HCT116 (cell line): ENCODE data around the gene OR51B5. TPM values are rescaled to one million over a fixed set of nuclear protein-coding genes. Genes with fewer than 3 reads are reported as not detected.

ENCODE experiments used
- ATAC-seq: fragments of 200-7000 bp; cut with Tn5 transposase; 2 replicates; pipeline ENCODE4 v1.9.1; 2020; ENCODE audit warnings: mild to moderate bottlenecking, moderate library complexity
- BruUV-seq: library from RNA; stranded (reverse); fragments of 400-500 nt; replicated peaks from 2 replicates; lab custom pipeline; 2021; lab: Mats Ljungman, UMichigan
- CTCF ChIA-PET: fragments of 300-600 bp; sonication (Branson Sonifier 250); formaldehyde crosslinking; loops from one replicate; lab custom pipeline; 2021; ENCODE audit warnings: antibody characterized with exemption; lab: Charles Lee
- POLR2A ChIA-PET: fragments of 300-600, 350-600 bp; sonication (Branson Sonifier 250); formaldehyde crosslinking; loops from one replicate; lab custom pipeline; 2021; ENCODE audit warnings: antibody characterized with exemption; lab: Charles Lee
- RAD21 ChIA-PET, 2 experiments: fragments of 300-600 bp; sonication (Branson Sonifier 250); formaldehyde crosslinking; loops; one replicate each; lab custom pipeline; 2023; ENCODE audit warnings: low total read pairs in 2 of 2; ENCODE audit not compliant: uncharacterized antibody in 2 of 2, unreplicated experiment in 2 of 2, low non-redundant PET in 1 of 2; lab: Charles Lee
- DNase-seq: peaks from one replicate; pipeline ENCODE4 v3.0.0-alpha.2; 2010; ENCODE audit warnings: low read depth, low spot score
- H2AFZ ChIP-seq: fragments of 200-600 bp; shearing (Covaris generic), sonication (generic); 2 replicates; pipeline ENCODE4 v1.6.1; 2017; ENCODE audit warnings: low read depth, mixed run types, mixed read lengths, antibody characterized with exemption, low read length; ENCODE audit not compliant: poor library complexity, severe bottlenecking
- H3K27ac ChIP-seq: 2 replicates; pipeline ENCODE4 v1.5.1; 2012; ENCODE audit warnings: low read depth, low read length
- H3K27me3 ChIP-seq: fragments of 200-600 bp; sonication (generic); 2 replicates; pipeline ENCODE4 v1.6.1; 2016; ENCODE audit warnings: mixed run types, low read length, mixed read lengths; ENCODE audit not compliant: insufficient read depth
- H3K36me3 ChIP-seq, 2 experiments: fragments of 200-500 bp in 1 of 2; fragments of 200-600 bp in 1 of 2; sonication (Bioruptor generic) in 1 of 2; sonication (generic) in 1 of 2; 2 replicates each; pipeline versions ENCODE4 v1.5.1 to v1.6.1; 2014 to 2016; ENCODE audit warnings: low read length in 2 of 2, inconsistent platforms in 1 of 2, mixed read lengths in 1 of 2, mixed run types in 1 of 2; ENCODE audit not compliant: insufficient read depth in 2 of 2, control insufficient read depth in 1 of 2
- H3K4me1 ChIP-seq, 2 experiments: fragments of 200-600 bp in 1 of 2; sonication (generic) in 1 of 2; 2 replicates each; pipeline versions ENCODE4 v1.5.1 to v1.6.1; 2012 to 2017; ENCODE audit warnings: low read length in 2 of 2, inconsistent platforms in 1 of 2, mild to moderate bottlenecking in 1 of 2, mixed read lengths in 1 of 2, mixed run types in 1 of 2, moderate library complexity in 1 of 2; ENCODE audit not compliant: insufficient read depth in 2 of 2, control insufficient read depth in 1 of 2
- H3K4me2 ChIP-seq: fragments of 200-600 bp; sonication (generic); 2 replicates; pipeline ENCODE4 v1.6.1; 2017; ENCODE audit warnings: mixed run types, low read length, mixed read lengths
- H3K4me3 ChIP-seq, 2 experiments: fragments of 200-600 bp in 1 of 2; sonication (generic) in 1 of 2; replicated peaks in 1 of 2; 2 replicates each; pipeline ENCODE4 v1.5.1; 2011 to 2016; ENCODE audit warnings: low read length in 2 of 2, control low read depth in 1 of 2, low read depth in 1 of 2, mild to moderate bottlenecking in 1 of 2, mixed read lengths in 1 of 2, mixed run types in 1 of 2
- H3K79me2 ChIP-seq: fragments of 200-600 bp; sonication (generic); 2 replicates; pipeline ENCODE4 v1.6.1; 2017; ENCODE audit warnings: mild to moderate bottlenecking, mixed run types, low read length, moderate library complexity, mixed read lengths; ENCODE audit not compliant: insufficient read depth
- H3K9ac ChIP-seq: fragments of 200-600 bp; sonication (generic); 2 replicates; pipeline ENCODE4 v1.6.1; 2016; ENCODE audit warnings: low read length, mixed read lengths
- H3K9me2 ChIP-seq: fragments of 200-600 bp; sonication (generic), shearing (Covaris generic); 2 replicates; pipeline ENCODE4 v1.6.1; 2017; ENCODE audit warnings: mixed run types, mild to moderate bottlenecking, moderate library complexity; ENCODE audit not compliant: insufficient read depth
- H3K9me3 ChIP-seq, 2 experiments: fragments of 200-500 bp in 1 of 2; fragments of 200-600 bp in 1 of 2; sonication (Bioruptor generic) in 1 of 2; sonication (generic) in 1 of 2; 2 replicates each; pipeline ENCODE4 v1.6.1; 2014 to 2017; ENCODE audit warnings: low read length in 2 of 2, mixed read lengths in 2 of 2, inconsistent platforms in 1 of 2, low read depth in 1 of 2, mild to moderate bottlenecking in 1 of 2, mixed run types in 1 of 2, moderate library complexity in 1 of 2; ENCODE audit not compliant: control insufficient read depth in 1 of 2, insufficient read depth in 1 of 2
- H4K20me1 ChIP-seq: fragments of 200-600 bp; sonication (generic), shearing (Covaris generic); 2 replicates; pipeline ENCODE4 v1.6.1; 2017; ENCODE audit warnings: mixed run types, mild to moderate bottlenecking, moderate library complexity; ENCODE audit not compliant: insufficient read depth
- ATF3 ChIP-seq: IDR thresholded peaks from 2 replicates; pipeline ENCODE4 v1.6.1; 2012
- CTCF ChIP-seq, 3 experiments: fragments of 200-600 bp in 1 of 3; sonication (generic) in 1 of 3; IDR thresholded peaks in 2 of 3; conservative IDR thresholded peaks in 1 of 3; 2 replicates each; pipeline ENCODE4 v1.5.1; 2012 to 2017; ENCODE audit warnings: low read depth in 2 of 3, low read length in 2 of 3, antibody characterized with exemption in 1 of 3, borderline replicate concordance in 1 of 3, control low read depth in 1 of 3, mild to moderate bottlenecking in 1 of 3, mixed read lengths in 1 of 3, mixed run types in 1 of 3, moderate library complexity in 1 of 3; ENCODE audit not compliant: insufficient read depth in 1 of 3
- ELF1 ChIP-seq: IDR thresholded peaks from 2 replicates; pipeline ENCODE4 v1.6.1; 2012; ENCODE audit warnings: low read depth, borderline replicate concordance
- POLR2AphosphoS5 ChIP-seq: IDR thresholded peaks from 2 replicates; pipeline ENCODE4 v1.6.1; 2011; ENCODE audit warnings: mild to moderate bottlenecking, low read depth, low read length, moderate library complexity
- ZBTB33 ChIP-seq: IDR thresholded peaks from 2 replicates; pipeline ENCODE4 v1.6.1; 2011; ENCODE audit warnings: mild to moderate bottlenecking, low read length, moderate library complexity; ENCODE audit not compliant: insufficient replicate concordance; ENCODE audit errors: extremely low read depth
- intact Hi-C: fragments of 100-400 bp; cut with micrococcal nuclease; formaldehyde crosslinking; loops from 2 replicates; pipeline ENCODE4 v1.10.0; 2022
- total RNA-seq: library from RNA; stranded (reverse); gene quantifications from one replicate; pipeline ENCODE4 v1.2.1, GENCODE V29; 2021; ENCODE audit not compliant: unreplicated experiment

The OR51B5 gene
- total RNA-seq, 1 experiment from 2014 or later: 140 TPM

GRCh38 chr11:5310423-5310822, 32.9 kb downstream of the OR51B5 start:
- no TSS peak for BruUV-seq
- no peak for ATAC-seq
- H3K4me2 ChIP-seq: no peak overlapping the region

More at GRCh38 chr11:5310423-5310822, 32.9 kb downstream of the OR51B5 start:
- no peaks in the 10 kb centered on the region for H3K9me3 ChIP-seq
- TF ChIP-seq ZBTB33: no peak
- no peak for TF ChIP-seq ATF3
- TF ChIP-seq POLR2AphosphoS5: no peak
- TF ChIP-seq ELF1: no peak
- TF ChIP-seq CTCF (IDR thresholded peaks at IDR 0.05 in 2 of 3, conservative IDR thresholded peaks at IDR 0.05 in 1 of 3; ENCODE audit: borderline replicate concordance in 1 of 3, insufficient read depth in 1 of 3, low read depth in 2 of 3, low read length in 2 of 3): no peak
- TF ChIP-seq, all 23 proteins: peak for 0
- ChIA-PET RAD21 (no interaction called here), POLR2A (no interaction called here), CTCF (no interaction called here)
- peaks cover 0 to 4% of the 10 kb centered on the region in 2 experiments; a peak in 2 of 4 replicates for H3K36me3 ChIP-seq
- H4K20me1 ChIP-seq: 0 out of 2 replicates have a peak, but pooled peaks cover 10% of the 10 kb centered on the region
- no peaks in the 10 kb centered on the region for H3K9me2 ChIP-seq
- peaks cover 4% of the 10 kb centered on the region; the same call in 1 of the 2 replicates for H3K79me2 ChIP-seq
- H3K9ac ChIP-seq: no peak overlapping the region
- H3K27ac ChIP-seq: no peak overlapping the region
- no peak for DNase-seq
- H3K4me1 ChIP-seq: no peaks in the 10 kb centered on the region
- no peak overlapping the region for H3K4me3 ChIP-seq
- intact Hi-C loops: no loop called here
- no peak overlapping the region for H2AFZ ChIP-seq
- H3K27me3 ChIP-seq: no peaks in the 10 kb centered on the region
